Measurements from ENCODE around the gene INTS13.
"Not testable (repeated sequence)": the region's sequence is repeated elsewhere in the genome, so short reads cannot be mapped to it uniquely, and the experiment has no call there.

- TF ChIP-seq, protein P1, sequence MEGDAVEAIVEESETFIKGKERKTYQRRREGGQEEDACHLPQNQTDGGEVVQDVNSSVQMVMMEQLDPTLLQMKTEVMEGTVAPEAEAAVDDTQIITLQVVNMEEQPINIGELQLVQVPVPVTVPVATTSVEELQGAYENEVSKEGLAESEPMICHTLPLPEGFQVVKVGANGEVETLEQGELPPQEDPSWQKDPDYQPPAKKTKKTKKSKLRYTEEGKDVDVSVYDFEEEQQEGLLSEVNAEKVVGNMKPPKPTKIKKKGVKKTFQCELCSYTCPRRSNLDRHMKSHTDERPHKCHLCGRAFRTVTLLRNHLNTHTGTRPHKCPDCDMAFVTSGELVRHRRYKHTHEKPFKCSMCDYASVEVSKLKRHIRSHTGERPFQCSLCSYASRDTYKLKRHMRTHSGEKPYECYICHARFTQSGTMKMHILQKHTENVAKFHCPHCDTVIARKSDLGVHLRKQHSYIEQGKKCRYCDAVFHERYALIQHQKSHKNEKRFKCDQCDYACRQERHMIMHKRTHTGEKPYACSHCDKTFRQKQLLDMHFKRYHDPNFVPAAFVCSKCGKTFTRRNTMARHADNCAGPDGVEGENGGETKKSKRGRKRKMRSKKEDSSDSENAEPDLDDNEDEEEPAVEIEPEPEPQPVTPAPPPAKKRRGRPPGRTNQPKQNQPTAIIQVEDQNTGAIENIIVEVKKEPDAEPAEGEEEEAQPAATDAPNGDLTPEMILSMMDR (conservative IDR thresholded peaks at IDR 0.05 in 1 of 2, IDR thresholded peaks at IDR 0.05 in 1 of 2; ENCODE audit: extremely low read depth in 1 of 2, insufficient read depth in 1 of 2, low read depth in 1 of 2, low read length in 2 of 2), result not testable (repeated sequence)
- TF ChIP-seq EZH2 (IDR thresholded peaks at IDR 0.05; ENCODE audit: borderline replicate concordance, low read length), result not testable (repeated sequence)
Observed at GRCh38 chr12:26862787-26863186, 75.0 kb downstream of the INTS13 start.
